SK-N-SH (cell line): Measurements from ENCODE around the gene SLC25A26.

Experiments used
- ELF1 ChIP-seq: IDR thresholded peaks from 2 replicates; pipeline ENCODE4 v1.4.0; 2012
- EP300 ChIP-seq, 2 experiments: IDR thresholded peaks; 2 replicates each; pipeline versions ENCODE4 v1.4.0 to v1.6.1; 2012; ENCODE audit warnings: borderline replicate concordance in 1 of 2, low read depth in 1 of 2, low read length in 1 of 2
- FOXM1 ChIP-seq: IDR thresholded peaks from 2 replicates; pipeline ENCODE4 v1.4.0; 2012; ENCODE audit warnings: low read depth, mild to moderate bottlenecking
- GATA2 ChIP-seq: sonication (generic); formaldehyde crosslinking; IDR thresholded peaks from 2 replicates; pipeline ENCODE4 v1.5.0; 2020; ENCODE audit warnings: mild to moderate bottlenecking, missing genetic modification reagents
- NFIC ChIP-seq: IDR thresholded peaks from 2 replicates; pipeline ENCODE4 v1.4.0; 2012; ENCODE audit warnings: borderline replicate concordance
- POLR2AphosphoS5 ChIP-seq: IDR thresholded peaks from 2 replicates; pipeline ENCODE4 v1.6.1; 2012; ENCODE audit warnings: low read depth, low read length
- SMC3 ChIP-seq: IDR thresholded peaks from 2 replicates; pipeline ENCODE4 v1.6.1; 2012; ENCODE audit warnings: low read depth, low read length, improper control_type of control experiment
- TF ChIP-seq, protein P1 (sequence below): IDR thresholded peaks from 2 replicates; pipeline ENCODE4 v1.4.0; 2012; ENCODE audit warnings: low read depth
- TF ChIP-seq, protein P2 (sequence below): fragments of 200-600 bp; sonication (generic); IDR thresholded peaks from 2 replicates; pipeline ENCODE4 v1.6.1; 2017; ENCODE audit warnings: antibody characterized with exemption, mild to moderate bottlenecking, moderate library complexity
- TF ChIP-seq, protein P3 (sequence below): IDR thresholded peaks from 2 replicates; pipeline ENCODE4; 2012
- TF ChIP-seq, protein P4 (sequence below): fragments of 150-350 bp; IDR thresholded peaks from 2 replicates; pipeline ENCODE4 v1.6.1; 2017; ENCODE audit warnings: antibody characterized with exemption, low read length, low read depth, borderline replicate concordance

DNA sequence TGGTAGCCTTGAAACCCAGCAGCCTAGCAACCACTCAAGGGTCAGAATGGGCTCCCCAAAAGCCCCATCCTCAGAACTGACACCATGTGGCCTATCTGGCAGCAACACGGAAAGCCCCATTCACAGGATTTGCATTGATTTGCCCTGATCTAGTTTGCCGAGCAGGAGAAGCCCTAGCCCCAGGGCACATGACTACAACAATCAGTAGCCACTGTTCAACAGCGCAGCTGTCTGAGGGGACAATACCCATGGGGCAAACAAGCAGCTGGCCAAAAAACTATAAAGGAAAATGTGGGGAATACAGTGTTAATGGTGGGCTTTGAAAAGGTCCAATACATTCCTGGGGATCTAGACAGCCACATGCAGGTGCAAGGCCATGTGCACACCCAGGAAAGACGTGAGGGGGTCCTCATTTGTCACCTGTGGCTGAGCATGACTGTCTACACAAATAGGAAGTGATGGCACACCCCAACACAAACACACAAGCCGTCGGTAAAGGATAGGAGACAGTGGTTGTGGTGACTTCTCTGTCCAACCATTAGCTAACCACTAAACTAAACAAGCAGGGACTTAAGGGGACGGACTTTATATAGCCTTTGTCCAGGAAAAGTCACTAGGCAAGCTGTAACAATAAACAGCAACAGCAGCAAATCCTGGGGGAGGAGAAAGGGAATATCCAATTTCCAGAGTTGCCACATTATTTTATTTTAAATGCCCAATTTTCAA, 166.3 kb downstream of the SLC25A26 start:
- TF ChIP-seq, protein P1, sequence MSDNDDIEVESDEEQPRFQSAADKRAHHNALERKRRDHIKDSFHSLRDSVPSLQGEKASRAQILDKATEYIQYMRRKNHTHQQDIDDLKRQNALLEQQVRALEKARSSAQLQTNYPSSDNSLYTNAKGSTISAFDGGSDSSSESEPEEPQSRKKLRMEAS, result no peak
- TF ChIP-seq, protein P2, sequence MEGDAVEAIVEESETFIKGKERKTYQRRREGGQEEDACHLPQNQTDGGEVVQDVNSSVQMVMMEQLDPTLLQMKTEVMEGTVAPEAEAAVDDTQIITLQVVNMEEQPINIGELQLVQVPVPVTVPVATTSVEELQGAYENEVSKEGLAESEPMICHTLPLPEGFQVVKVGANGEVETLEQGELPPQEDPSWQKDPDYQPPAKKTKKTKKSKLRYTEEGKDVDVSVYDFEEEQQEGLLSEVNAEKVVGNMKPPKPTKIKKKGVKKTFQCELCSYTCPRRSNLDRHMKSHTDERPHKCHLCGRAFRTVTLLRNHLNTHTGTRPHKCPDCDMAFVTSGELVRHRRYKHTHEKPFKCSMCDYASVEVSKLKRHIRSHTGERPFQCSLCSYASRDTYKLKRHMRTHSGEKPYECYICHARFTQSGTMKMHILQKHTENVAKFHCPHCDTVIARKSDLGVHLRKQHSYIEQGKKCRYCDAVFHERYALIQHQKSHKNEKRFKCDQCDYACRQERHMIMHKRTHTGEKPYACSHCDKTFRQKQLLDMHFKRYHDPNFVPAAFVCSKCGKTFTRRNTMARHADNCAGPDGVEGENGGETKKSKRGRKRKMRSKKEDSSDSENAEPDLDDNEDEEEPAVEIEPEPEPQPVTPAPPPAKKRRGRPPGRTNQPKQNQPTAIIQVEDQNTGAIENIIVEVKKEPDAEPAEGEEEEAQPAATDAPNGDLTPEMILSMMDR, result no peak
- TF ChIP-seq EP300 (IDR thresholded peaks at IDR 0.05; ENCODE audit: borderline replicate concordance in 1 of 2, low read depth in 1 of 2, low read length in 1 of 2), result no peak
- TF ChIP-seq GATA2 (CRISPR knock-in tag), result no peak
- TF ChIP-seq FOXM1, result no peak
- no peak for TF ChIP-seq SMC3
- TF ChIP-seq ELF1, result no peak
- TF ChIP-seq, protein P3, sequence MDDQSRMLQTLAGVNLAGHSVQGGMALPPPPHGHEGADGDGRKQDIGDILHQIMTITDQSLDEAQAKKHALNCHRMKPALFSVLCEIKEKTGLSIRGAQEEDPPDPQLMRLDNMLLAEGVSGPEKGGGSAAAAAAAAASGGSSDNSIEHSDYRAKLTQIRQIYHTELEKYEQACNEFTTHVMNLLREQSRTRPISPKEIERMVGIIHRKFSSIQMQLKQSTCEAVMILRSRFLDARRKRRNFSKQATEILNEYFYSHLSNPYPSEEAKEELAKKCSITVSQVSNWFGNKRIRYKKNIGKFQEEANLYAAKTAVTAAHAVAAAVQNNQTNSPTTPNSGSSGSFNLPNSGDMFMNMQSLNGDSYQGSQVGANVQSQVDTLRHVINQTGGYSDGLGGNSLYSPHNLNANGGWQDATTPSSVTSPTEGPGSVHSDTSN, result no peak
- no peak for TF ChIP-seq POLR2AphosphoS5
- no peak for TF ChIP-seq NFIC
- TF ChIP-seq, protein P4, sequence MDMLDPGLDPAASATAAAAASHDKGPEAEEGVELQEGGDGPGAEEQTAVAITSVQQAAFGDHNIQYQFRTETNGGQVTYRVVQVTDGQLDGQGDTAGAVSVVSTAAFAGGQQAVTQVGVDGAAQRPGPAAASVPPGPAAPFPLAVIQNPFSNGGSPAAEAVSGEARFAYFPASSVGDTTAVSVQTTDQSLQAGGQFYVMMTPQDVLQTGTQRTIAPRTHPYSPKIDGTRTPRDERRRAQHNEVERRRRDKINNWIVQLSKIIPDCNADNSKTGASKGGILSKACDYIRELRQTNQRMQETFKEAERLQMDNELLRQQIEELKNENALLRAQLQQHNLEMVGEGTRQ, result no peak
